CD4-positive, alpha-beta T cell treated with Interleukin-4 for 1 hour (primary cell): ENCODE data around the gene FHL1.
"Not testable (repeated sequence)": the region's sequence is repeated elsewhere in the genome, so short reads cannot be mapped to it uniquely, and the experiment has no call there.

Experiments used
- DNase-seq, 2 donors: peaks; one replicate each; pipeline ENCODE4 v3.0.0-alpha.2; 2020 to 2022

The FHL1 gene

GRCh38 chrX:136147976-136148375, 643 bp downstream of the FHL1 start:
- no peak for DNase-seq

GRCh38 chrX:136148391-136148790, 1.1 kb downstream of the FHL1 start:
- no peak for DNase-seq

DNA sequence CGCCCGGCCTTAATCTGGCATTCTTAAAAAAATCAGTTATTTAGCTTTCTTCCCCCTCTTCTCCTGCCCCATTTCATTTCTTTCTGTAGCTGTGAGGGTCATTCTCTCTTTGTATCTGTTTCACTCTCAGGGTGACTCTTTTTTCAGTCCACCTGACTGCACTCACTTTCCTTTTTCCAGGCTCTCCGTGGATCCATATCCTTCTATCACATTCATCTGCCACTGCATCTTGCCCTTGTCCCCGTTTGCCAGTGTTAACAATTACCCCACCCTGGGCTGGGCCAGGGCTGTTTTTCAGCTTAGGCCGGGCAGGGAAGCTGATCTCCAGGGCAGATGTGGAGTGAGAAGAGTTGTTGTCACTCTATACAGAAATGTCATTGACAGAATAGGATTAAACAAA, 7.7 kb downstream of the FHL1 start:
- no peak for DNase-seq

DNA sequence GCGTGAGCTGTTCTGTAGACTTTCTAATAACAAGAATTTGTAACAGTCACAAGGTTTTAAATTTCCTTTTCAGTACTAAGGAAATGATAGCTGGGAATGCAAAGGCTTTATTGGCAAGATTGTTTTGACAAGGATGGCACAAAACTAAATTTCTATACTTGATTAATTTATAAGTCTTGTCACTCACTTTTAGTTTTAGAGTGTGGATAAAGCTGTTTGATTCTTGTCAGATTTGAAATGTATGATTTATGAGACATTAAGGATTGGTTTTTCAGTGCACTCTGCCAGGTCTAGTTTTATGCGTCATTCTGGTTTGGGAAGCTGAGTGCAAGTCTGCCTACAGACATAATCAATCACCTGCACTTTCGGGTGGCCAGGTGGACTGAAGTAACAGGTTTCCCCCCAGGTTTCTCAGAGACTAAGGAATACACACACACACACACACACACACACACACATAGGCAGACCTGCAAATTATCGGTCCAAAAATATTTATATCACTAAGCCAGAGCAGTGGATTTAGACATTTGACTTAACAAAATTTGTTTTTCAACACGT, 9.3 kb downstream of the FHL1 start:
- DNase-seq: no peak

DNA sequence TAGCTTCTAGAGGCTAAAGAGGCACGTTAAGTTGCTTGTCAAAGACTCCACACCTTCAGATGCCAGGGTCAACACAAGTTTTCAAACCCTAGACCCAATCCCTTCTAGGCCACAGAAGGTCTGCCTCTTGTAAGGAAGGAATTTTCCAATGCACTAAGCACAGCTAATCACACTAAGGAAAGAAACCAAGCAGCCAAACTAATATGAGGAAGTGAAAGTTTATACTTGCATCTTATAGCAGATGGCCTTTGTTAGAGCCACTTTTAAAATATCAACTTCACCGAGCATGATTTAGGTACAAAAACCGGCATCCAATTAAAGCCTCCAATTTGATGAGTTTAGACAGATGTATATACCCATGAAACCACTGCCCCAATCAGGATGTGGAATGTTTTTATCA, 9.9 kb downstream of the FHL1 start:
- no peak for DNase-seq

DNA sequence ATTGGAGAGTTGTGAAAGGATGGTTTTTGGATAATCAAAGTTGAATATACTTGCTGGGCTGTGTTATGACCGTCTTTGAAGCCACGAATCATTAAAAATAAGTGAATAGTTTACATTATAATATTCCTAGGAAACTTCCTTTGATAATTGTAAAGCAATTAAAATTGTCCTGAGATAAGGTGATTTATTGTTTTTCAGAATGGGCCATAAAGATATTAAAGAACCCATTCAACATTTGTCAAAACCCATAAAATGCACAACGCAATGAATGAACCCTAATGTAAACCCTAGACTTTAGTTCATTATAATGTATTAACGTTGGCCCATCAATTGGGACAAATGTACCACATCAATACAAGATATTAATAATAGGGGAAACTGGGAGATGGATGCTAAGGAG, 11.4 kb downstream of the FHL1 start:
- no peak for DNase-seq

DNA sequence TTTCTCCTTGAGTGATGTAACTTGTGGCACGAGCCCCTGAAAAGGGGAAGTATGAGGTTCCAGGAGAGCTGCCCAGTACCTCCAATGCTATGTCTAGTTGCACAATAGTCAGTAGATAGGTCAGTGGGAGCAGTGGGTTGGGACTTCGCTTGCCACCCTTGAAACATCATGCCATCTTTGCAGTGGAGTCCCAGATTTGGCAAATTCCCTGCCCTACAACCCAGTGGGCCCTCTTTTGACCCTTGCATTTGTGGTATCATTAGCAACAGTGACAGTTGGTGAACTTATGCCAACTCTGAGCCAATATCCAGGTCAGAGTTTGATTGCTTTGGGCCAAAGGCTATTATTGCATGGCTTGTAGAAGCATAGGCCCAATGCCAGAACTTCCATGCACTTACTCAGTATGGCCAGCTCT, 12.3 kb downstream of the FHL1 start:
- DNase-seq: peak in 1 of 2 donors; percentile 21

GRCh38 chrX:136162827-136163570, 15.7 kb downstream of the FHL1 start:
- peak; percentile 34 to 44 for DNase-seq

- no peak for DNase-seq
Measured at GRCh38 chrX:136163689-136164088, 16.4 kb downstream of the FHL1 start.

DNA sequence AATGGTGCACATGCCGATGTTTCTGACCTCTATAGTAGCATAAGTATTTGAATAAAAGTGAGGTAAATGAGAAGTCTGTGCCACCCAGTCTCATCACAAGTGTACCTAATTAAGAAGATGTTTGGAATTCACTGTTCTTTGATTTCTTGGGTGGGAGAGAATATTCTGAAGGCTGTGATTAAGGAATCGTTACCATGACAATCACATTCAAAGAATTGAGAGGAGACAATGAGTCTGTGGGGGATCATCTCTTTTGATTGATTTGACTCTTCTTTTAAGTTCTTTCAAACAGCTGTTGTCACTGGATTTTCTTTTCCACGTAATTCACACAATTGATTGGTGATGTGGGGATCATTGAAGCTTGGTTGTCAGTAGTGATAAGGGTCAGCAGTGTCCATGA, 18.1 kb downstream of the FHL1 start:
- no peak for DNase-seq

- no peak for DNase-seq
Measured at GRCh38 chrX:136166221-136166855, 19.0 kb downstream of the FHL1 start.

GRCh38 chrX:136167989-136168388, 20.7 kb downstream of the FHL1 start:
- not testable (repeated sequence) for DNase-seq

DNA sequence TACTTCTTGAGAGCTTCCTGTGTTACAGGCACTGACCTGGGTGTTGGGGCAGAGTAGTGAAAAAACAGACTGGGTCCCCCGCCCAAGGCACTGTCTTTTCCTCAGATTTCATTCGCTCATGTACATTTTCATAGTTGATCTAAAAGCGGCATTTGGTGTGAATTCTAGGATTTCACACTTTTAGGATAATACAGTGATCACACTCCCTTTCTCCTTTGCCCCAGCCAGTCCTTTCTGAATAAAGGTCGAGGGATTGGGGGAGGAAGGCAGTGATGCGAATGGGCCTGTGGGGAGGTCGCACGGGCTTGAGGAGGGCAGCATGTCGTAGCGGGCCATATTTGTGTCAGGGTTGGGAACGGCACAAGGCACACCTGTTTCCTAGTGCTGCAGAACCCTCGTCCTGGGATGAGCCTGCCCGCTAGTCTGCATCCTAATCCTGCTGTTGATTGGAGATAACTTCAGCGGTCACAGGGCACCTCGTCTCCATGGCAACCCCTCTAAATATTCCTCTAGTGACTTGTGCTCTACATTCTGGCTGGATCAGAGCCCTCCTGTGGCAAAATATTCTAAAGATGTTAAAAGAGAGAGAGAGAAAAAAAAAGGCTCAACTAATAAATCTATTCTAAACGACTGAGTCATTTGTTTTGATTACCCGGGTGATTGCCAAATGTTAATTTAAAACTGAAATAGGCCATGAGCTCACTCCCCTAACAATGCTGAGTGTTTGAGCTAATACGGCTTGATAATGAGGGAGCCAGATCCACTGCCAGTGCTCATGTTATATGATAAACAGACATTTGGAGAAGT, 21.8 kb downstream of the FHL1 start:
- DNase-seq: no peak

DNA sequence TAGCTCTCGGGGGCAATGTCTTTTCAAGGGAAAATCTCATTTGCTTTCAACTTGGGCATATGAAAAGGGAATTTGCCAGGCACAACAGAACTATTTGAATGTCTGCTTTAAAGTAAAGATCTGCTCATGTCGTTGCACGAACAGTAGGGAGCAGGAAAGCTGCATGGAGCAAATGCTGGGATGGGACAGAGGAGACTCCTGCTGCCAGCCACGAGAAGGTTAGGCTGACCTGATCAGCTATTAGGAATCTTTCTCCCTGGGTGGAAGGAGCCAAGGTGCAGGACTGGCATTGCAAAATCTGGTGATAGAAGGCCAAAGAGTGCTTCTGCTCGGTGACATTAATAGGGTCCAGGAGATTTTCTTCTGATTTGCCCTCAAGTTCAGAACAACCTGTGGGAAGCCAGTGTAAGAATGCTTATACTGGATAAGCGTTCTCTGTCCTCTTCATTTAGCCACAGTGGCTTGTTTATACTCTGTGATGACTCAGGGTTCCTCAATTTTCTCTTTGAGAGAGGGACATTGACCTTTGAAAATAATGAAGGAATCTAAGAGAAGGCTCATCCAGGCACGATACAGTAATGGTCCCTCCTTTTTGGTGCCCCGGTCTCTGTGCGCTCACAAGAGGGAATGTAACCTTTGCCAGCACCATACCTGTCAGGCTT, 22.9 kb downstream of the FHL1 start:
- DNase-seq: no peak

DNA sequence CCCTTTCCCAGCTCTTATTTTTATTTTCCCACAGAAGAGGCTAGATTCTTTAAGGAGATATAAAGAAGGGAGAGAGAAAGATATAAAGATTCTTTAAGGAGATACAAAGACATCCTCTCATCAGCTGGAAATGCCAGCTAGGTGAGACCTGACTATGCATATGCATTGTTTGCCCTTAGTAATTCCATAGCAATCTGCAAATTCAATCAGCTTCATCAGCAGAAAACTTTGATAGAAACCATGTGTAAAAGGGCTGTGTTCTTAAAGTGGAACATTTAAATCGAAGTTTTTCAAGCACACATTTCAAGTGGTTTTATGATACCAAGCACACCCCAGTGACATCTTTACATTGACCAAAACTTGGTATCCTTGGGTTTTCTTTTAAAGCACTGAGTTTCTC, 24.1 kb downstream of the FHL1 start:
- no peak for DNase-seq

DNA sequence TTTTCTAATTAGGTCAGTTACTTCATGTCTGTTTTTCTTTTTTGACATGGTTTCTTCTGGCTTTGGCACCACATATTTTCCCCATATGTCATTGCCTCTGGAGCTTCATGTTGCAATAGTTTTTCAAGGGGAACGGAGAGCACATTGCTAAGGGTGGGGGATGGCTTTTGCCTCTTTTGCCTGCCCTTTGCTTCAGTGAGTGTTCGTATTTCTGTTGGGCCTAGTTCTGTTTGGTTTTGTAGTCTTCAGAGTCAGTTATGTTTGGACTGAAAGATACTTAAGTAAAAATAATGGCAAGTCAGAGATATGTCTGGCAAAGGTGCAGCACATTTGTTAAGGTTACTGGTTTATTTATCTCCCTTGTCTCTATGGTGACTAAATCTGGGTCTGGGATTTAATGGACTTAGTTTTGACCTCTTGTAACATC, 29.1 kb downstream of the FHL1 start:
- DNase-seq: no peak

DNA sequence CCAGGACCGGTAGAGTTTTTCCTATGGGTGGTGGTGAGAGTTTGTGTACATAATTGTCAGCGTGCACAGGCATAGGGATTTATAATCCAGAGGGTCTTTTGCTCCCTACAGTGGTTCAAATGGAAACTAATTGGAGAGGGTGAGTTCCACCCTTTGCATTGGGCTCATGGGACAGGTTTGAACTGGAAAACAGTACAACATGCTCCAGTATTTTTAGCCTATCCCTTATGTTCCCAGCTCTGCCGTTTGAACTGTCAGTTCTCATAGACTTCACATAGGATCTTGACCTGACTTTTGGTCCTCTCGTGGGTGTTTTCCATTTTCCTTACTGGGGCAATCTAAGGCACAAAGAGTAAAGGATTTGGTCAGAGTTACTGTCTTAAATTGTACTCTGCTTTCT, 31.8 kb downstream of the FHL1 start:
- no peak for DNase-seq

DNA sequence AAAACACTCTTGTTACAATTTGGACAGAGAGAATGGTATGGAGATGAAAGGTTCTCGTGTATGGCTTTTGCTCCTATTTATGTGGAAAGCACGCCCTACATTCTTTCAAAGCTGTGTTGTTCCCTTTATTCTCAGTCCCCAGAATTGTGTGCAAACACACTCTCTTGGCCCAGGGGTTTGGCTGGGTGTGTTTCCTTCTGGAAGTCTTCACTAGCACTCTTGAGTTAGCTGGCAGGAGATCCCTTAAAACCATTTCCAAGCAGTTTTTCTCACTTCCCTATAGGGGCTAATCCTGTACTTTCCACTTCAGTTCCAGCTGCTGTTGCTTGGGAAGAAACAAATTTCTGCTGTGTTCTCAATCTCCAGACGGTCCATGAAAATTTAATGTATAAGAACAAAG, 35.1 kb downstream of the FHL1 start:
- no peak for DNase-seq

GRCh38 chrX:136183172-136183571, 35.8 kb downstream of the FHL1 start:
- DNase-seq: no peak

- DNase-seq: no peak
Measured at GRCh38 chrX:136183917-136184316, 36.6 kb downstream of the FHL1 start.

GRCh38 chrX:136185401-136186022, 38.2 kb downstream of the FHL1 start:
- no peak for DNase-seq

DNA sequence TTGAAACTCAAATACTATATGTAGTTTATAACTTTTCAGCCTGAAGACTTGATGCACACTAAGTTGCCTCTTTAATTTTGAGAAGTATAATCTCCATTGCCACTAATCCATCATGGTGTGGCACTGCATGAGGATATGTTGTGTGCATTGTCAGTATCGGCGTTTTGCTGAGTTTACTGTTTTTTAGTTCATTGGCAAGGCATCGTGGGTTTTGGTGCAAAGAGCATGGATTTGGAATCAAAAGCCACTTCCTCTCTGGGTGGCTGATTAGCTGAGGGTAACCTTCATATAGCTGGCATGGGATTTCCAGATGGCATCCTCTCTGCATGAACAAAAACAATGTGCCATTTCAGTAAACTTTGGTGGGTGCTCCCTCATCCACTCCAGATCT, 38.7 kb downstream of the FHL1 start:
- no peak for DNase-seq

DNA sequence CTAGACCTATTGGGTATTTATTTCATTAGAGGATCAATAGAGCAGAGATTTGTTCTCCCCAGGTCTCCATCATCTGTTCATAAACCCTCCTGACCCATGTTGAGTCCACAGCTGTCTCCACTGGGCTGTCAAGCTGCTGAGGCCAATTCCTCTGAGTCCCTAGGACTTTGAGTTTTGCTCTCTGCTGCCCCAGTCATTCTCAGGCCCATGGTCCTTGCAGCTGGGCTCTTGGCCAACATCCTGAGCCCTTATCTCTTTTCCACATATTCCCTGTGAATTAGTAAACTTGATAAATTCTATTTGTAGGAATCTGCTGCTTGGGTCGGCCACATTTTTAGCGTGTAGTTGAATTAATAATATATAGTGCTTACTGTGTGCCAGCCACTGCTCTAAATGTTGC, 41.9 kb downstream of the FHL1 start:
- no peak for DNase-seq
